Measurements from ENCODE around the gene RBPJL.

Gene RBPJL

GRCh38 chr20:45306431-45306982, at the start of gene RBPJL:
TSS of gene RBPJL (plus strand) at chr20:45306840. CDS start at chr20:45306923, 83 bp downstream.
- DNase-seq = peak; percentile 81

GRCh38 chr20:45257161-45257560, 49.5 kb upstream of the RBPJL start:
- no peak for DNase-seq

- no peak for DNase-seq
Measured at GRCh38 chr20:45257711-45258110, 48.9 kb upstream of the RBPJL start.

GRCh38 chr20:45258259-45258658, 48.4 kb upstream of the RBPJL start:
- no peak for DNase-seq

GRCh38 chr20:45258664-45259063, 48.0 kb upstream of the RBPJL start:
- DNase-seq = no peak

- no peak for DNase-seq
Measured at GRCh38 chr20:45263556-45264266, 42.9 kb upstream of the RBPJL start.

GRCh38 chr20:45266977-45267376, 39.7 kb upstream of the RBPJL start:
- no peak for DNase-seq

GRCh38 chr20:45268531-45268930, 38.1 kb upstream of the RBPJL start:
- DNase-seq = no peak

GRCh38 chr20:45269056-45269455, 37.6 kb upstream of the RBPJL start:
- no peak for DNase-seq

GRCh38 chr20:45269754-45270270, 36.8 kb upstream of the RBPJL start:
- DNase-seq = no peak

- no peak for DNase-seq
Measured at GRCh38 chr20:45275338-45275737, 31.3 kb upstream of the RBPJL start.

- no peak for DNase-seq
Measured at GRCh38 chr20:45279992-45280391, 26.6 kb upstream of the RBPJL start.

- DNase-seq = no peak
Measured at GRCh38 chr20:45282700-45283550, 23.7 kb upstream of the RBPJL start.

- no peak for DNase-seq
Measured at GRCh38 chr20:45283551-45284057, 23.0 kb upstream of the RBPJL start.

- peak; percentile 43 for DNase-seq
Measured at GRCh38 chr20:45288376-45288775, 18.3 kb upstream of the RBPJL start.

GRCh38 chr20:45288860-45289259, 17.8 kb upstream of the RBPJL start:
- DNase-seq = no peak

- DNase-seq = peak; percentile 42
Measured at GRCh38 chr20:45289942-45290676, 16.5 kb upstream of the RBPJL start.

- peak; percentile 85 for DNase-seq
Measured at GRCh38 chr20:45290677-45291355, 15.8 kb upstream of the RBPJL start.

- no peak for DNase-seq
Measured at GRCh38 chr20:45291526-45291925, 15.1 kb upstream of the RBPJL start.

- DNase-seq = no peak
Measured at GRCh38 chr20:45292343-45292742, 14.3 kb upstream of the RBPJL start.

GRCh38 chr20:45293041-45294002, 13.3 kb upstream of the RBPJL start:
- peak; percentile 96 for DNase-seq

Measured in activated CD8-positive, alpha-beta memory T cell treated with anti-CD3 and anti-CD28 coated beads for 24 hours (primary cell).